Islet of Langerhans (tissue), 1 donor: ENCODE results near the gene RPAP3.
"Not testable (repeated sequence)": the region's sequence is repeated elsewhere in the genome, so short reads cannot be mapped to it uniquely, and the experiment has no call there.

Experiments used
- FAIRE-seq: peaks from one replicate; lab custom pipeline; 2011; peaks lifted over from hg19 to GRCh38; lab: Jason Lieb, UNC

Gene RPAP3

GRCh38 chr12:47672068-47672467 is 33.8 kb downstream of the RPAP3 start:
- no peak for FAIRE-seq

DNA sequence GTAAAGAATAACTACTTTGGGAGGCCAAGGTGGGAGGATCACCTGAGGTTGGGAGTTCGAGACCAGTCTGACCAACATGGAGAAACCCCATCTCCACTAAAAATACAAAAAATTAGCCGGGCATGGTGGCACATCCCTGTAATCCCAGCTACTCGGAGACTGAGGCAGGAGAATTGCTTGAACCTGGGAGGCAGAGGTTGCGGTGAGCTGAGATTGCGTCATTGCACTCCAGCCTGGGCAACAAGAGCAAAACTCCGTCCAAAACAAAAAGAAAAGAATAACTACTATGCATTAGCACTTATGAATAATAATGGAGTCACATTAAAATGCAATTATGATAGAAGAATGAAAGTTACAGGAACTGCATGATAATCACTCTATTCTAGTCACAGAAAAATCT is 37.9 kb downstream of the RPAP3 start:
- not testable (repeated sequence) for FAIRE-seq

DNA sequence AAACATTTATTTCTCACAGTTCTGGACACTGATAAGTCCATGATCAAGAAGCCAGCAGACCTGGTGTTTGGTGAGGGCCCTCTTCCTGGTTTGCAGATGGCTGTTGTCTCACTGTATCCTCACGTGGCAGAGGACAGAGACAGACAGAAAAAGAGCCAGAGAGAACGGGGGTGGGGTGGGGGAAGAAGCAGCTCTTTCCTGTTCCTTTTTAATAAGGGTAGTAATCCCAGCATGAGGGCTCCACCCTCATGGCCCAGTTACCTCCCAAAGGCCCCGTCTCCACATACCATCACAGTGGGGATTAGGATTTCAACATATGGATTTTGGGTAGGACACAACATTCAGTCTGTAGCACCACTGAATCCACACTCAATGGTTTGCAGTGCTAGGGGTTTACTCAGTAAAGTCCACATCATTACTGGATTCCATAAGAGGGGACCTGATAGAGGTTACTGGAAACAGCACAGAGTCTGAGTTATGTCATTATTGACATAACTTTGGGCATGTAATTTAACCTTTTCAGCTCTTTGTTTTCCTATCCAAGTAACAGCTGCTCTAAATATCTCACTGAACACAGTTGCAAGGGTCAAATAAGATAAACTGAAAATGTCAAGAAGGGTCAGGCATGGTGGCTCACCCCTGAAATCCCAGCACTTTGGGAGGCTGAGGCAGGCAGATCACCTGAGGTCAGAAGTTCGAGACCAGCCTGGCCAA is 53.2 kb downstream of the RPAP3 start:
- no peak for FAIRE-seq

- FAIRE-seq, result no peak
Measured at GRCh38 chr12:47651368-47652254, 54.2 kb downstream of the RPAP3 start.

DNA sequence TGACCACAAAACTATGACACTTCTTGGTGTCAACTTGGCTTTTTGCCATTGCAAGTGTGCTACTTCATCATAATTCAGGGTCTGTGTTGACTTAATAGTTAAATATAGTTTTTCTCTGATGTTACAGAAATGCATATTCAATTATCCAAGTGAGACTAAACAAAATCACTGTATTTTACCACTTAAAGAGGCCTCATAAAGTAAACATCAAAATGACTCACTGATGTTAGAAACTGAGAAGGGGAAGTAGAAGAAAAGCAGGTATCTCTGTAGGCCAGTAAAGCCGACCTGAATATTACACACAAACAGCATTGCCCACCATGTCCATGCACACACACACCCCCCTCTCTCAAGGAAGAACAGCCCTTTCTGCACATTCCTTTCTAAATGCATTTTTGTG is 55.4 kb downstream of the RPAP3 start:
- FAIRE-seq, result no peak

DNA sequence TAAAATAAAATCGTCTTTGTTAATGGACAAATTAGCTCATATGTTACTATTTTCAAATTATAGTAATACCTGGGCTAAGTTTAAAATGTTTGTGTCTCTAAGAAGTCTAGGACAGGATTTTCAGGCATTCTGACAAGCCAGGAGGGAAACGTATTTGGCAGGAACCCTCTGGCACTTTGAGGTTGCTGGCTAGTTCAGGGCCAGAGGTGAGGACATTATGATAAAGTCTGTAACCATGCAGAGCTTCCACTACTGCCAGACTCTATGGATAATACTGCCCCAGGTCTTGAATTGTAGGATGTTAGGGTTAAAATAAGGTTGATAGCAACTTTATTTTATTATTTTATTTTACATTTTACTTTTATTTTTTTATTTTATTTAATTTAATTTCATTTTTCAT is 56.4 kb downstream of the RPAP3 start:
- no peak for FAIRE-seq

DNA sequence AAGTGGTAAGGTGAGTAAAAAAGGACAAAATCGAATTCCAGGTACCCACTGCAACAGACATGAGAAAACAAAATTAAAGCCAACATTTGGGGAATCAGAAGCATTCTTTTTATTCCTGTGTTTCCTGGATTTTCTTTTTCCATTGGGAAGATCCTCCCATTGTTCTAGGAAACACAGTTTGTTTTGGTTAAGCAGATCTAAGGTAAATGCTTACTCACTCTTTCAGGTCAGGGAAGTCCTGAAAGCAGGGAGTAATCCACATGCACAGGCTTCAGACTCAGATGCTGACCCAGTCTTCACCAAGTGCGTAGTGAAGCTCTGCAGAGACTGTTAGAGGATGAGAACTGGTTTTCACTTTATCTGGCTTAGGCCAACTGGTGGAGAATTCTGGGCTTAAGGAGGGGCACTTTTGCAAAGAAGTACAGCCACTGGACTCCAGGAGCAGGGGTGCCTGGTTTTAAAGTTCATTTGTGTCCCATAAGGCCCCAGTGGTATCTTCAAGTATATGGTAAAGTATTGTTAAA is 57.7 kb downstream of the RPAP3 start:
- no peak for FAIRE-seq

GRCh38 chr12:47642310-47642709 is 63.5 kb downstream of the RPAP3 start:
- not testable (repeated sequence) for FAIRE-seq

- FAIRE-seq, result no peak
Measured at GRCh38 chr12:47636908-47637780, 68.7 kb downstream of the RPAP3 start.

DNA sequence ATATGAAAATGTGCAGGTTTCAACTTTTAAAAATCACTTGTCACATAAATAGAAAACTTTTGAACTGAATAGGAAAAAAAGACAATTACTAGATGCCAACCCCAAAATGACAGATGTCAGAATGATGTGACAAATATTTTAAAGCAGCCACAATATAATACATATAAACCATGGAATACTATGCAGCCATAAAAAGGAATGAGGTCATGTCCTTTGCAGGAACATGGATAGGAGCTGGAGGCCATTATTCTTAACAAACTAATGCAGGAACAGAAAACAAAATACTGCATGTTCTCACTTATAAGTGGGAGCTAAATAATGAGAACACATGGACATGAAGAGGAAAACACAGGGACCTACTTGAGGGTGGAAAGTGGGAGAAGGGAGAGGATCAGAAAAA is 70.1 kb downstream of the RPAP3 start:
- not testable (repeated sequence) for FAIRE-seq

DNA sequence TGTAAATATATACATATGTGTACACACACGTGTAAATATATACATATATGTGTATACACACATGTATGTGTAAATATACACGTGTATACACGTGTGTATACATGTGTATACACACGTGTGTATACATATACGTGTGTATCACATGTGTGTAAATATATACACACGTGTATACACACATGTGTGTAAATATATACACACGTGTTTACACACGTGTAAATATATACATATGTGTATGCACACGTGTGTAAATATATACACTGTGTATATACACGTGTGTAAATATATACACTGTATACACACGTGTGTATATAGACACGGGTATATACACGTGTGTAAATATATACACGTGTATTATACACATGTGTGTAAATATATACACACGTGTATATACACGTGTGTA is 71.7 kb downstream of the RPAP3 start:
- FAIRE-seq, result no peak

GRCh38 chr12:47621960-47622359 is 83.9 kb downstream of the RPAP3 start:
- FAIRE-seq, result no peak

GRCh38 chr12:47617476-47617875 is 88.4 kb downstream of the RPAP3 start:
- FAIRE-seq, result no peak

- FAIRE-seq, result no peak
Measured at GRCh38 chr12:47616440-47616839, 89.4 kb downstream of the RPAP3 start.

- no peak for FAIRE-seq
Measured at GRCh38 chr12:47615711-47616110, 90.1 kb downstream of the RPAP3 start.

GRCh38 chr12:47614521-47614920 is 91.3 kb downstream of the RPAP3 start:
- FAIRE-seq, result no peak

DNA sequence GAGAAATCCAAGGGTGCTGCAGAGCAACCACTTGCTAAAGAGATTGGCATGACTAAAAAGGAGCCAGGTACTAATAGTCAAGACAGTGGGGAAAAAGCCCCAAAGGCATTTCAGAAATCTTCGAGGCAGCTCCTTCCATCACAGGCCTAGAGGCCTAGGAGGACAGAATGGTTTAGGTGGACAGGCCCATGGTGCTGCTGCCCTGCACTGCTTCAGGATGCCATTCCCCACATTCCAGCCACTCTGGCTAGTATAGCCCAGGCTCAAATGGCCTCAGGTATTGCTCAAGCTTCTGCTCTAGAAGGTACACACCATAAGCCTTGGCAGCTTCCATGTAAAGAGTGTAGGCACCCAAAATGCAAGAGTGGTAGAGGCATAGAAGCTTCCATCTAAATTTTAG is 92.9 kb downstream of the RPAP3 start:
- FAIRE-seq, result no peak

- FAIRE-seq, result no peak
Measured at GRCh38 chr12:47611906-47612305, 93.9 kb downstream of the RPAP3 start.
